Smooth muscle cell (in vitro differentiated cells): ENCODE data around the gene MBP. TPM values are rescaled to one million over a fixed set of nuclear protein-coding genes. Genes with fewer than 3 reads are reported as not detected.

ENCODE experiments used
- DNase-seq: peaks from one replicate; lab custom pipeline; 2025; ENCODE audit not compliant: unreplicated experiment; lab: John Stamatoyannopoulos, UW
- H2AFZ ChIP-seq: fragments of 200-600 bp; sonication (generic); 2 replicates; pipeline ENCODE4 v1.6.0; 2016; ENCODE audit warnings: antibody characterized with exemption, low read depth, mild to moderate bottlenecking
- H3F3A ChIP-seq: fragments of 200-600 bp; sonication (generic); 2 replicates; pipeline ENCODE4 v1.6.0; 2017; ENCODE audit warnings: antibody characterized with exemption, low read depth
- H3K27ac ChIP-seq: fragments of 200-600 bp; sonication (generic); 2 replicates; pipeline ENCODE4 v1.5.1; 2016; ENCODE audit warnings: low read depth, mild to moderate bottlenecking
- H3K27me3 ChIP-seq: fragments of 200-600 bp; sonication (generic); 2 replicates; pipeline ENCODE4 v1.6.1; 2016; ENCODE audit warnings: low read depth, mild to moderate bottlenecking
- H3K36me3 ChIP-seq: fragments of 200-600 bp; sonication (generic); 2 replicates; pipeline ENCODE4 v1.5.1; 2016; ENCODE audit warnings: low read depth
- H3K4me1 ChIP-seq: fragments of 200-600 bp; sonication (generic); 2 replicates; pipeline ENCODE4 v1.5.1; 2016; ENCODE audit warnings: low read depth
- H3K4me2 ChIP-seq: fragments of 200-600 bp; sonication (generic); 2 replicates; pipeline ENCODE4 v1.6.0; 2016; ENCODE audit warnings: mild to moderate bottlenecking
- H3K4me3 ChIP-seq: fragments of 200-600 bp; sonication (generic); 2 replicates; pipeline ENCODE4 v1.5.1; 2016; ENCODE audit warnings: mild to moderate bottlenecking
- H3K79me2 ChIP-seq: fragments of 200-600 bp; sonication (generic); 2 replicates; pipeline ENCODE4 v1.6.0; 2016; ENCODE audit warnings: low read depth, mild to moderate bottlenecking
- H3K9ac ChIP-seq: fragments of 200-600 bp; sonication (generic); 2 replicates; pipeline ENCODE4 v1.6.0; 2016; ENCODE audit warnings: low read depth
- H3K9me3 ChIP-seq: fragments of 200-600 bp; sonication (generic); replicated peaks from 2 replicates; pipeline ENCODE4 v1.5.1; 2016; ENCODE audit warnings: low read depth
- H4K20me1 ChIP-seq: fragments of 200-600 bp; sonication (generic); 2 replicates; pipeline ENCODE4 v1.6.0; 2016; ENCODE audit warnings: low read depth
- CTCF ChIP-seq: fragments of 200-600 bp; sonication (generic); IDR thresholded peaks from 2 replicates; pipeline ENCODE4 v1.5.1; 2017; ENCODE audit warnings: borderline replicate concordance, mild to moderate bottlenecking, antibody characterized with exemption; ENCODE audit not compliant: insufficient read depth, poor library complexity, severe bottlenecking
- WGBS: methylation state at CpG from one replicate; pipeline ENCODE4 v1.1.7; 2016; ENCODE audit warnings: low lambda C conversion rate; 5-methylcytosine and 5-hydroxymethylcytosine counted together
- polyA plus RNA-seq: library from polyadenylated mRNA; unstranded; fragments of >200 nt; fragmentation: Nextera tagmentation; extraction: Ambion mirVana; gene quantifications from 2 replicates; pipeline ENCODE4 v1.2.1, GENCODE V29; 2016
- total RNA-seq: library from RNA; depleted of rRNA; stranded (reverse); fragments of >200 nt; gene quantifications from 2 replicates; pipeline ENCODE4 v1.2.3, GENCODE V29; 2014

Gene MBP
- total and polyA plus RNA-seq, 2 experiments from 2014 or later, result 1.4 to 5.1 TPM

- Histone ChIP-seq H3F3A (no peaks in the 10 kb centered on the region), H3K27me3 (no peaks in the 10 kb centered on the region), H4K20me1 (peaks cover 10% of the 10 kb centered on the region), H3K4me2 (no peak overlapping the region), H3K9ac (no peak overlapping the region), H3K36me3 (peaks cover 7% of the 10 kb centered on the region), H3K4me3 (no peak overlapping the region), H3K4me1 (no peaks in the 10 kb centered on the region), H3K9me3 (no peaks in the 10 kb centered on the region), H3K27ac (no peak overlapping the region), H2AFZ (no peak overlapping the region), H3K79me2 (peaks cover 15% of the 10 kb centered on the region)
- TF ChIP-seq CTCF, result no peak
- 83% methylated on average over 16 of the region's 16 CpGs for WGBS
- no peak for DNase-seq
Measured at GRCh38 chr18:76958692-76959341, 173.8 kb downstream of the MBP start.

DNA sequence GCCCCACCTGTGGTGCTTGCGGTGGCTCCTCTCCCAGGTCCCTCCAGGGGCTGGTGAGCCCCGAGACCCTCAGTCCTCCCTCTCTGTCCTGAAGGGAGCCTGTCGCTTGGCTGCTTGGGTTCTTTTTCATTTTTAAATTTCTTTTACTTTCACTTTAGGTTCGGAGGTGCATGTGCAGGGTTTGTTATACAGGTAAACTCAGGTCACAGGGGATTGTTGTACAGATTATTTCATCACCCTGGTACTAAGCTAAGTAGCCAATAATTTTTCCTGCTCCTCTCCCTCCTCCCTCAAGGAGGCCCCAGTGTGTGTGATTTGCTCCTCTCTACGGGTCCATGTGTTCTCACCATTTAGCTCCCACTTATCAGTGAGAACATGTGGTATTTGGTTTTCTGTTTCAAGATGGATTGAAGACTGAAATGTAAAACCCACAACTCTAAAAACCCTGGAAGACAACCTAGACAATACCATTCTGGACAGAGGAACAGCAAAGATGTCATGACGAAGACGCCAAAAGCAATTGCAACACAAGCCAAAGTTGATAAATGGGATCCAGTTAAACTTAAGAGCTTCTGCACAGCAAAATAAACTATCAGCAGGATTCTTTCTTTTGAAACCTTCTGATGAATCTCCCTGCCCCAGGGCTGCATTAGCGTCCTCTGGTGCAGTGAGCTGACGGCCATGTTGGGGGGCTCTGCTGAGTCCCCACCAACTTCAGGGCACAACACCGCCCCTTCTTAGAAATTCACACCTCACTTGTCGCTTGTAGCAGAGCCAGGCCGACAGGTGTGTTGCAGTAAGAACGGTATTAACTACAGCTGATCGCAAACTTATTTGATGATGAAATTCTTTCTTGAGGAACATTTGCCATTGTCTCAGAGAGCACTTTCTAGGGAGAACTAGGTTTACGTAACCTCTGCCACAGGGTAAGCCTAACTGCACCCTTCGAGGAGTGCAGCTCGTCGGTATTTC, 174.9 kb downstream of the MBP start:
- Histone ChIP-seq H3K9me3 (no peaks in the 10 kb centered on the region), H3K27me3 (no peaks in the 10 kb centered on the region), H3K9ac (no peak overlapping the region), H3K4me3 (no peak overlapping the region), H3K27ac (no peak overlapping the region), H2AFZ (no peak overlapping the region), H3K4me2 (no peak overlapping the region), H4K20me1 (no peaks in the 10 kb centered on the region), H3K4me1 (no peaks in the 10 kb centered on the region), H3F3A (no peaks in the 10 kb centered on the region), H3K79me2 (peaks cover 9% of the 10 kb centered on the region), H3K36me3 (no peaks in the 10 kb centered on the region)
- TF ChIP-seq CTCF, result no peak
- 93% methylated on average over 18 of the region's 18 CpGs for WGBS
- no peak for DNase-seq

- no peak for DNase-seq
- no peaks in the 10 kb centered on the region for H3K27me3 ChIP-seq
- no peaks in the 10 kb centered on the region for H3F3A ChIP-seq
- no peaks in the 10 kb centered on the region for H3K9me3 ChIP-seq
- H3K4me3 ChIP-seq, result no peak overlapping the region
- H3K27ac ChIP-seq, result no peak overlapping the region
- H2AFZ ChIP-seq, result no peak overlapping the region
- no peak overlapping the region for H3K4me2 ChIP-seq
- H3K9ac ChIP-seq, result no peak overlapping the region
- no peaks in the 10 kb centered on the region for H3K36me3 ChIP-seq
- no peaks in the 10 kb centered on the region for H3K79me2 ChIP-seq
- no peaks in the 10 kb centered on the region for H4K20me1 ChIP-seq
- 98% methylated on average over 11 of the region's 11 CpGs for WGBS
- H3K4me1 ChIP-seq, result no peaks in the 10 kb centered on the region
- no peak for TF ChIP-seq CTCF
Measured at GRCh38 chr18:76956648-76957047, 175.9 kb downstream of the MBP start.
